NCI-H1930 (cell line): ENCODE measurements around the gene HGFAC.
"Not testable (repeated sequence)": the region's sequence is repeated elsewhere in the genome, so short reads cannot be mapped to it uniquely, and the experiment has no call there.

Source experiments
- DNase-seq, 2 experiments: peaks; one replicate each; lab custom pipeline; 2025; lab: John Stamatoyannopoulos, UW

The HGFAC gene

GRCh38 chr4:3411190-3411589 is 30.6 kb upstream of the HGFAC start:
- not testable (repeated sequence) for DNase-seq

GRCh38 chr4:3411676-3412075 is 30.1 kb upstream of the HGFAC start:
- no peak for DNase-seq

GRCh38 chr4:3412257-3413020 is 29.3 kb upstream of the HGFAC start:
- no peak for DNase-seq

GRCh38 chr4:3413217-3413671 is 28.5 kb upstream of the HGFAC start:
- no peak for DNase-seq

GRCh38 chr4:3413675-3414420 is 27.9 kb upstream of the HGFAC start:
- DNase-seq: no peak

GRCh38 chr4:3414421-3415279 is 27.1 kb upstream of the HGFAC start:
- DNase-seq: no peak

GRCh38 chr4:3415471-3416141 is 26.2 kb upstream of the HGFAC start:
- no peak for DNase-seq

GRCh38 chr4:3416270-3416669 is 25.5 kb upstream of the HGFAC start:
- DNase-seq: no peak

- DNase-seq: no peak
Measured at GRCh38 chr4:3416821-3417221, 24.9 kb upstream of the HGFAC start.

GRCh38 chr4:3417448-3417847 is 24.3 kb upstream of the HGFAC start:
- no peak for DNase-seq

GRCh38 chr4:3418029-3418762 is 23.6 kb upstream of the HGFAC start:
- DNase-seq: no peak

- DNase-seq: no peak
Measured at GRCh38 chr4:3419836-3420605, 21.7 kb upstream of the HGFAC start.

GRCh38 chr4:3420606-3420955 is 21.2 kb upstream of the HGFAC start:
- no peak for DNase-seq

- DNase-seq: no peak
Measured at GRCh38 chr4:3420956-3421355, 20.8 kb upstream of the HGFAC start.

- no peak for DNase-seq
Measured at GRCh38 chr4:3421470-3421869, 20.3 kb upstream of the HGFAC start.

- DNase-seq: no peak
Measured at GRCh38 chr4:3422241-3422801, 19.4 kb upstream of the HGFAC start.

- DNase-seq: no peak
Measured at GRCh38 chr4:3422808-3423297, 18.9 kb upstream of the HGFAC start.

- no peak for DNase-seq
Measured at GRCh38 chr4:3423406-3423805, 18.4 kb upstream of the HGFAC start.

- DNase-seq: no peak
Measured at GRCh38 chr4:3423952-3424351, 17.8 kb upstream of the HGFAC start.

- DNase-seq: no peak
Measured at GRCh38 chr4:3424522-3425095, 17.2 kb upstream of the HGFAC start.
